Measurements from ENCODE around the gene CNTNAP5.
"Not testable (repeated sequence)": the region's sequence is repeated elsewhere in the genome, so short reads cannot be mapped to it uniquely, and the experiment has no call there.

CNTNAP5 gene

GRCh38 chr2:124353656-124354055 is 328.6 kb downstream of the CNTNAP5 start:
- ChIA-PET POLR2A (ENCODE audit: low non-redundant PET) (no interaction called here), CTCF (no interaction called here)
- H3K27ac ChIP-seq, result no peak overlapping the region
- no peak for DNase-seq (ENCODE audit: low spot score)
- TF ChIP-seq CTCF (conservative IDR thresholded peaks at IDR 0.05; ENCODE audit: low read depth), result no peak

- H3K27ac ChIP-seq, result no peak overlapping the region
- ChIA-PET CTCF (interaction anchor here (0.7 kb wide), 1 partner anchor 414 kb away, joined by 5 read pairs; no protein-coding TSS in a partner anchor), POLR2A (ENCODE audit: low non-redundant PET) (no interaction called here)
- no peak for TF ChIP-seq CTCF (conservative IDR thresholded peaks at IDR 0.05; ENCODE audit: low read depth)
- DNase-seq (ENCODE audit: low spot score), result no peak
Measured at GRCh38 chr2:124354466-124354865, 329.4 kb downstream of the CNTNAP5 start.

GRCh38 chr2:124361966-124362365 is 336.9 kb downstream of the CNTNAP5 start:
- H3K27ac ChIP-seq; DNase-seq (ENCODE audit: low spot score); CTCF ChIA-PET; POLR2A ChIA-PET (ENCODE audit: low non-redundant PET): not testable (repeated sequence)

GRCh38 chr2:124369181-124369580 is 344.1 kb downstream of the CNTNAP5 start:
- no peak for DNase-seq (ENCODE audit: low spot score)
- TF ChIP-seq CTCF (conservative IDR thresholded peaks at IDR 0.05; ENCODE audit: low read depth), result no peak
- CTCF ChIA-PET, result interaction anchor here (0.8 kb wide), 1 partner anchor 194 kb away, joined by 3 read pairs; no protein-coding TSS in a partner anchor
- no peak overlapping the region for H3K27ac ChIP-seq
- POLR2A ChIA-PET (ENCODE audit: low non-redundant PET), result no interaction called here

- DNase-seq (ENCODE audit: low spot score), result no peak
- no peak for TF ChIP-seq CTCF (conservative IDR thresholded peaks at IDR 0.05; ENCODE audit: low read depth)
- ChIA-PET CTCF (interaction anchor here (0.6 to 1.0 kb wide), 2 partner anchors 27 to 287 kb away, joined by 3 to 4 read pairs; no protein-coding TSS in a partner anchor), POLR2A (ENCODE audit: low non-redundant PET) (no interaction called here)
- H3K27ac ChIP-seq, result no peak overlapping the region
Measured at GRCh38 chr2:124380221-124380749, 355.2 kb downstream of the CNTNAP5 start.

GRCh38 chr2:124382067-124382618 is 357.1 kb downstream of the CNTNAP5 start:
- CTCF ChIA-PET, result no interaction called here
- no peak for TF ChIP-seq CTCF (conservative IDR thresholded peaks at IDR 0.05; ENCODE audit: low read depth)

GRCh38 chr2:124395961-124396360 is 370.9 kb downstream of the CNTNAP5 start:
- DNase-seq (ENCODE audit: low spot score), result no peak
- ChIA-PET POLR2A (ENCODE audit: low non-redundant PET) (no interaction called here), CTCF (no interaction called here)
- TF ChIP-seq CTCF (conservative IDR thresholded peaks at IDR 0.05; ENCODE audit: low read depth), result no peak
- no peak overlapping the region for H3K27ac ChIP-seq

More at GRCh38 chr2:124382067-124382618, 357.1 kb downstream of the CNTNAP5 start:
- no peak for DNase-seq (ENCODE audit: low spot score)
- POLR2A ChIA-PET (ENCODE audit: low non-redundant PET), result no interaction called here
- H3K27ac ChIP-seq, result no peak overlapping the region
